Ammon's horn (tissue), 1 donor: ENCODE results near the gene SLC29A3.
A peak's percentile ranks its signal among the peaks of the same experiment; 100 is the strongest.

Experiments used
- DNase-seq: peaks from one replicate; pipeline ENCODE4 v3.0.0-alpha.2; 2016; ENCODE audit warnings: low spot score

Gene SLC29A3

GRCh38 chr10:71300555-71301370 lies 18.3 kb upstream of the SLC29A3 start:
- no peak for DNase-seq

- DNase-seq: no peak
Measured at GRCh38 chr10:71301371-71301916, 17.6 kb upstream of the SLC29A3 start.

GRCh38 chr10:71302451-71302850 lies 16.6 kb upstream of the SLC29A3 start:
- no peak for DNase-seq

GRCh38 chr10:71302874-71303568 lies 16.0 kb upstream of the SLC29A3 start:
- peak; percentile 60 for DNase-seq

- no peak for DNase-seq
Measured at GRCh38 chr10:71303569-71303907, 15.5 kb upstream of the SLC29A3 start.

GRCh38 chr10:71304914-71305313 lies 14.1 kb upstream of the SLC29A3 start:
- DNase-seq: no peak

- no peak for DNase-seq
Measured at GRCh38 chr10:71306979-71307378, 12.1 kb upstream of the SLC29A3 start.

- DNase-seq: no peak
Measured at GRCh38 chr10:71307469-71308085, 11.5 kb upstream of the SLC29A3 start.

- no peak for DNase-seq
Measured at GRCh38 chr10:71308244-71308643, 10.8 kb upstream of the SLC29A3 start.

GRCh38 chr10:71308985-71309384 lies 10.1 kb upstream of the SLC29A3 start:
- DNase-seq: no peak

GRCh38 chr10:71309919-71310318 lies 9.1 kb upstream of the SLC29A3 start:
- DNase-seq: no peak

- DNase-seq: no peak
Measured at GRCh38 chr10:71312220-71312619, 6.8 kb upstream of the SLC29A3 start.

GRCh38 chr10:71312811-71313789 lies 6.0 kb upstream of the SLC29A3 start:
- DNase-seq: peak; percentile 77

- DNase-seq: peak; percentile 83
Measured at GRCh38 chr10:71314028-71314693, 4.9 kb upstream of the SLC29A3 start.

- DNase-seq: no peak
Measured at GRCh38 chr10:71314694-71315225, 4.3 kb upstream of the SLC29A3 start.

- no peak for DNase-seq
Measured at GRCh38 chr10:71316056-71316785, 2.8 kb upstream of the SLC29A3 start.

GRCh38 chr10:71316786-71317160 lies 2.3 kb upstream of the SLC29A3 start:
- no peak for DNase-seq

- DNase-seq: no peak
Measured at GRCh38 chr10:71317739-71318138, 1.3 kb upstream of the SLC29A3 start.

GRCh38 chr10:71319800-71320392 lies 837 bp downstream of the SLC29A3 start:
- DNase-seq: no peak

GRCh38 chr10:71320592-71320991 lies 1.5 kb downstream of the SLC29A3 start:
- no peak for DNase-seq
